OCI-LY1 (cell line): ENCODE data around the gene USH2A.

Experiments used
- CTCF ChIP-seq: fragments of 200-600 bp; sonication (generic), shearing (Covaris generic); IDR thresholded peaks from 2 replicates; pipeline ENCODE4 v1.5.1; 2017; ENCODE audit warnings: mild to moderate bottlenecking, antibody characterized with exemption, low read length, moderate library complexity, mixed read lengths
- EZH2 ChIP-seq: fragments of 200-600 bp; sonication (generic), shearing (Covaris generic); IDR thresholded peaks from 2 replicates; pipeline ENCODE4 v1.8.0; 2017; ENCODE audit warnings: borderline replicate concordance, mixed run types, mild to moderate bottlenecking, antibody characterized with exemption, low read length, moderate library complexity, mixed read lengths

GRCh38 chr1:216237927-216238542 is 185.2 kb downstream of the USH2A start:
- TF ChIP-seq EZH2 (no peak), CTCF (no peak)
